Liver (tissue), 9 donors: ENCODE results near the gene OIT3. TPM values are rescaled to one million over a fixed set of nuclear protein-coding genes. Genes with fewer than 3 reads are reported as not detected.

Source experiments
- DNase-seq: peaks from one replicate; pipeline ENCODE4 v3.0.0-alpha.2; 2017; ENCODE audit warnings: low spot score
- H3K27ac ChIP-seq, 2 donors: one replicate each; pipeline ENCODE4 v1.7.0; 2013; ENCODE audit warnings: inconsistent platforms in 2 of 2, low read length in 2 of 2, control low read depth in 1 of 2, low read depth in 1 of 2, mild to moderate bottlenecking in 1 of 2
- H3K27me3 ChIP-seq, 4 donors: one replicate each; pipeline versions ENCODE4 v1.6.1 to v1.7.0; 2013; ENCODE audit warnings: low read length in 3 of 4, inconsistent platforms in 1 of 4, mild to moderate bottlenecking in 1 of 4, moderate library complexity in 1 of 4; ENCODE audit not compliant: control insufficient read depth in 4 of 4, insufficient read depth in 4 of 4
- H3K36me3 ChIP-seq, 4 donors: one replicate each; pipeline versions ENCODE4 v1.6.1 to v1.7.0; 2013; ENCODE audit warnings: low read length in 3 of 4, mild to moderate bottlenecking in 3 of 4, low read depth in 1 of 4, moderate library complexity in 1 of 4; ENCODE audit not compliant: control insufficient read depth in 4 of 4, insufficient read depth in 3 of 4
- H3K4me1 ChIP-seq, 4 donors: one replicate each; pipeline versions ENCODE4 v1.6.1 to v1.7.0; 2013; ENCODE audit warnings: low read length in 3 of 4, mild to moderate bottlenecking in 3 of 4, moderate library complexity in 1 of 4; ENCODE audit not compliant: control insufficient read depth in 4 of 4, insufficient read depth in 4 of 4
- H3K4me3 ChIP-seq, 3 donors: one replicate each; pipeline versions ENCODE4 v1.6.1 to v1.7.0; 2013; ENCODE audit warnings: low read length in 3 of 3, control low read depth in 1 of 3, low read depth in 1 of 3, mild to moderate bottlenecking in 1 of 3
- H3K9ac ChIP-seq, 2 donors: one replicate each; pipeline ENCODE4 v1.7.0; 2013; ENCODE audit warnings: low read length in 2 of 2, mild to moderate bottlenecking in 2 of 2, moderate library complexity in 2 of 2, control low read depth in 1 of 2, low read depth in 1 of 2
- H3K9me3 ChIP-seq, 4 donors: one replicate each; pipeline versions ENCODE4 v1.6.1 to v1.7.0; 2013; ENCODE audit warnings: low read length in 3 of 4; ENCODE audit not compliant: control insufficient read depth in 4 of 4
- FOXA1 ChIP-seq: IDR thresholded peaks from 2 replicates; pipeline ENCODE4 v1.6.1; 2016; ENCODE audit warnings: antibody characterized with exemption
- FOXA2 ChIP-seq: IDR thresholded peaks from 2 replicates; pipeline ENCODE4 v1.6.1; 2016; ENCODE audit warnings: antibody characterized with exemption
- GABPA ChIP-seq, 2 donors: IDR thresholded peaks in 1 of 2; conservative IDR thresholded peaks in 1 of 2; 2 replicates each; pipeline ENCODE4 v1.6.1; 2016; ENCODE audit warnings: antibody characterized with exemption in 2 of 2, mild to moderate bottlenecking in 1 of 2, moderate library complexity in 1 of 2
- HNF4A ChIP-seq, 2 donors: conservative IDR thresholded peaks; 2 replicates each; pipeline ENCODE4 v1.6.1; 2016; ENCODE audit warnings: antibody characterized with exemption in 2 of 2, mild to moderate bottlenecking in 2 of 2
- HNF4G ChIP-seq: IDR thresholded peaks from 2 replicates; pipeline ENCODE4 v1.6.1; 2016; ENCODE audit warnings: antibody characterized with exemption
- JUND ChIP-seq, 2 donors: IDR thresholded peaks; 2 replicates each; pipeline ENCODE4 v1.6.1; 2016; ENCODE audit warnings: antibody characterized with exemption in 2 of 2
- RAD21 ChIP-seq, 2 donors: IDR thresholded peaks; 2 replicates each; pipeline ENCODE4 v1.6.1; 2016; ENCODE audit warnings: antibody characterized with exemption in 2 of 2, mild to moderate bottlenecking in 2 of 2
- RXRA ChIP-seq, 2 donors: IDR thresholded peaks; 2 replicates each; pipeline ENCODE4 v1.6.1; 2017 to 2018; ENCODE audit warnings: antibody characterized with exemption in 2 of 2, mild to moderate bottlenecking in 1 of 2
- SP1 ChIP-seq: IDR thresholded peaks from 2 replicates; pipeline ENCODE4 v1.6.1; 2018; ENCODE audit warnings: antibody characterized with exemption, mild to moderate bottlenecking
- TAF1 ChIP-seq: conservative IDR thresholded peaks from 2 replicates; pipeline ENCODE4 v1.6.1; 2016; ENCODE audit warnings: antibody characterized with exemption, mild to moderate bottlenecking
- YY1 ChIP-seq: IDR thresholded peaks from 2 replicates; pipeline ENCODE4 v1.6.1; 2016; ENCODE audit warnings: antibody characterized with exemption, mild to moderate bottlenecking
- WGBS: extraction: QIAGEN DNeasy Blood & Tissue Kit; methylation state at CpG from one replicate; pipeline ENCODE4 v1.1.7; 2013; 5-methylcytosine and 5-hydroxymethylcytosine counted together
- polyA plus RNA-seq, 2 donors: library from polyadenylated mRNA; stranded (reverse) in 1 of 2; unstranded in 1 of 2; fragments of 200-250 nt in 1 of 2; fragments of >200 nt in 1 of 2; fragmentation: Nextera tagmentation in 1 of 2; extraction: Ambion mirVana in 1 of 2; gene quantifications; one replicate each; pipeline versions ENCODE4 v1.2.1 to v1.2.3, GENCODE V29; 2013 to 2015
- total RNA-seq, 2 donors: library from RNA; depleted of rRNA; stranded (reverse); fragments of >200 nt; gene quantifications; one replicate each; pipeline ENCODE4 v1.2.3, GENCODE V29; 2014
- TF ChIP-seq, protein P1 (sequence below): IDR thresholded peaks from 2 replicates; pipeline ENCODE4 v1.6.1; 2016; ENCODE audit warnings: antibody characterized with exemption, mild to moderate bottlenecking
- TF ChIP-seq, protein P2 (sequence below): IDR thresholded peaks from 2 replicates; pipeline ENCODE4 v1.6.1; 2016; ENCODE audit warnings: antibody characterized with exemption
- TF ChIP-seq, protein P3 (sequence below): IDR thresholded peaks from 2 replicates; pipeline ENCODE4 v1.6.1; 2016; ENCODE audit warnings: antibody characterized with exemption
- TF ChIP-seq, protein P4 (sequence below): fragments of 150-350 bp; IDR thresholded peaks from 2 replicates; pipeline ENCODE4 v1.5.1; 2017; ENCODE audit warnings: improper control_type of control experiment, low read depth, low read length; ENCODE audit not compliant: missing input control
- TF ChIP-seq, protein P5 (sequence below): IDR thresholded peaks from 2 replicates; pipeline ENCODE4 v1.6.1; 2016; ENCODE audit warnings: antibody characterized with exemption
- donor health status: healthy.
- donor health status: healthy.
- donor health status: healthy.
- donor health status: healthy.
- donor health status: healthy.

Gene OIT3
- total and polyA plus RNA-seq, 4 donors: 19.0 to 84.8 (median 59.8) TPM

DNA sequence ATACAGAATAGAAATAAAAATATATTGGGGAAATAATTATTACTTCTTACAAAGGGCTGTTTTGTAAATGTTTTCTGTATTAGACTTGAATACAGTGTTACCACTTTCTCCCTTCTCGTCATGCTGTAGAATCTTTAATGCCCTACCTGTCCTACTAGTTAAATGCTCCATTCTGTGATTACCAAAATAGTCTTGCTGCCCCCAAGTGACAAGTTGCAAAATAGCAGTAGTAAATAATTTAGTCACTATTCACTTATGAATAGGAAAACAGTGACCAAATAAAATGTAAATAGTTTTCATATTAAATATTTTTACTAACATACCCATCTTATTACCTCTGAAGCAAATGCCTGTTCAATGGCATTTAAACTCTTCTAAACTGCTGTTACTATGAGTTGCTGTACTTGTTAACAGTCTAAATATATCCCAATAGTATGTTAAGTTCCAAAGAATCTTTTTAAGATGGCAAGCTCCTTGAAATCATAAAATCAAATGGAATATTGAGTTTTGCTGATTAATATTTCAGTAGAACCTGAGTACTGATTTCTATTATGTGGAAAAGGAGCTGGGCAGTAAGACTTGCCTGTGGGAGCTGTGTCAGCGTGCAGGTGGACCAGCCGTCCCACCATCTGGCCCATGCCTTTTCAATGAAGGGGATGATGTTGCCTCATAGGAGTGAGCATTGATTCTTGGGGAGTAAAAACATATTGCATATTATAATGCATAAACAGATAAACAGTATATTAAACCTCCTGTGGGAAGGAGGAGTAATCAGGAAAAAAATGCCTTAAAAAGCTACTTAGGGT, 18.1 kb upstream of the OIT3 start:
- 77% methylated on average over 3 of the region's 3 CpGs for WGBS
- H3K4me1 ChIP-seq: no peaks in the 10 kb centered on the region
- H3K36me3 ChIP-seq: peaks cover 0 to 4% (median 2%) of the 10 kb centered on the region in 4 donors
- no peak overlapping the region for H3K9ac ChIP-seq
- H3K9me3 ChIP-seq: no peaks in the 10 kb centered on the region
- H3K27me3 ChIP-seq: no peaks in the 10 kb centered on the region
- no peak for DNase-seq
- H3K4me3 ChIP-seq: no peak overlapping the region
- no peak overlapping the region for H3K27ac ChIP-seq
- TF ChIP-seq RAD21 (IDR thresholded peaks at IDR 0.05) (peak; percentile 76), JUND (IDR thresholded peaks at IDR 0.05) (no peak), FOXA1 (no peak), GABPA (IDR thresholded peaks at IDR 0.05 in 1 of 2, conservative IDR thresholded peaks at IDR 0.05 in 1 of 2) (no peak), SP1 (no peak), HNF4G (no peak), HNF4A (conservative IDR thresholded peaks at IDR 0.05) (peak; percentile 9 to 32), TAF1 (no peak), YY1 (no peak), FOXA2 (no peak), RXRA (IDR thresholded peaks at IDR 0.05) (no peak)
- TF ChIP-seq, protein P1, sequence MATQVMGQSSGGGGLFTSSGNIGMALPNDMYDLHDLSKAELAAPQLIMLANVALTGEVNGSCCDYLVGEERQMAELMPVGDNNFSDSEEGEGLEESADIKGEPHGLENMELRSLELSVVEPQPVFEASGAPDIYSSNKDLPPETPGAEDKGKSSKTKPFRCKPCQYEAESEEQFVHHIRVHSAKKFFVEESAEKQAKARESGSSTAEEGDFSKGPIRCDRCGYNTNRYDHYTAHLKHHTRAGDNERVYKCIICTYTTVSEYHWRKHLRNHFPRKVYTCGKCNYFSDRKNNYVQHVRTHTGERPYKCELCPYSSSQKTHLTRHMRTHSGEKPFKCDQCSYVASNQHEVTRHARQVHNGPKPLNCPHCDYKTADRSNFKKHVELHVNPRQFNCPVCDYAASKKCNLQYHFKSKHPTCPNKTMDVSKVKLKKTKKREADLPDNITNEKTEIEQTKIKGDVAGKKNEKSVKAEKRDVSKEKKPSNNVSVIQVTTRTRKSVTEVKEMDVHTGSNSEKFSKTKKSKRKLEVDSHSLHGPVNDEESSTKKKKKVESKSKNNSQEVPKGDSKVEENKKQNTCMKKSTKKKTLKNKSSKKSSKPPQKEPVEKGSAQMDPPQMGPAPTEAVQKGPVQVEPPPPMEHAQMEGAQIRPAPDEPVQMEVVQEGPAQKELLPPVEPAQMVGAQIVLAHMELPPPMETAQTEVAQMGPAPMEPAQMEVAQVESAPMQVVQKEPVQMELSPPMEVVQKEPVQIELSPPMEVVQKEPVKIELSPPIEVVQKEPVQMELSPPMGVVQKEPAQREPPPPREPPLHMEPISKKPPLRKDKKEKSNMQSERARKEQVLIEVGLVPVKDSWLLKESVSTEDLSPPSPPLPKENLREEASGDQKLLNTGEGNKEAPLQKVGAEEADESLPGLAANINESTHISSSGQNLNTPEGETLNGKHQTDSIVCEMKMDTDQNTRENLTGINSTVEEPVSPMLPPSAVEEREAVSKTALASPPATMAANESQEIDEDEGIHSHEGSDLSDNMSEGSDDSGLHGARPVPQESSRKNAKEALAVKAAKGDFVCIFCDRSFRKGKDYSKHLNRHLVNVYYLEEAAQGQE: no peak
- TF ChIP-seq, protein P2, sequence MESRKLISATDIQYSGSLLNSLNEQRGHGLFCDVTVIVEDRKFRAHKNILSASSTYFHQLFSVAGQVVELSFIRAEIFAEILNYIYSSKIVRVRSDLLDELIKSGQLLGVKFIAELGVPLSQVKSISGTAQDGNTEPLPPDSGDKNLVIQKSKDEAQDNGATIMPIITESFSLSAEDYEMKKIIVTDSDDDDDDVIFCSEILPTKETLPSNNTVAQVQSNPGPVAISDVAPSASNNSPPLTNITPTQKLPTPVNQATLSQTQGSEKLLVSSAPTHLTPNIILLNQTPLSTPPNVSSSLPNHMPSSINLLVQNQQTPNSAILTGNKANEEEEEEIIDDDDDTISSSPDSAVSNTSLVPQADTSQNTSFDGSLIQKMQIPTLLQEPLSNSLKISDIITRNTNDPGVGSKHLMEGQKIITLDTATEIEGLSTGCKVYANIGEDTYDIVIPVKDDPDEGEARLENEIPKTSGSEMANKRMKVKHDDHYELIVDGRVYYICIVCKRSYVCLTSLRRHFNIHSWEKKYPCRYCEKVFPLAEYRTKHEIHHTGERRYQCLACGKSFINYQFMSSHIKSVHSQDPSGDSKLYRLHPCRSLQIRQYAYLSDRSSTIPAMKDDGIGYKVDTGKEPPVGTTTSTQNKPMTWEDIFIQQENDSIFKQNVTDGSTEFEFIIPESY: no peak
- TF ChIP-seq, protein P3, sequence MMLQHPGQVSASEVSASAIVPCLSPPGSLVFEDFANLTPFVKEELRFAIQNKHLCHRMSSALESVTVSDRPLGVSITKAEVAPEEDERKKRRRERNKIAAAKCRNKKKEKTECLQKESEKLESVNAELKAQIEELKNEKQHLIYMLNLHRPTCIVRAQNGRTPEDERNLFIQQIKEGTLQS: no peak
- TF ChIP-seq, protein P4, sequence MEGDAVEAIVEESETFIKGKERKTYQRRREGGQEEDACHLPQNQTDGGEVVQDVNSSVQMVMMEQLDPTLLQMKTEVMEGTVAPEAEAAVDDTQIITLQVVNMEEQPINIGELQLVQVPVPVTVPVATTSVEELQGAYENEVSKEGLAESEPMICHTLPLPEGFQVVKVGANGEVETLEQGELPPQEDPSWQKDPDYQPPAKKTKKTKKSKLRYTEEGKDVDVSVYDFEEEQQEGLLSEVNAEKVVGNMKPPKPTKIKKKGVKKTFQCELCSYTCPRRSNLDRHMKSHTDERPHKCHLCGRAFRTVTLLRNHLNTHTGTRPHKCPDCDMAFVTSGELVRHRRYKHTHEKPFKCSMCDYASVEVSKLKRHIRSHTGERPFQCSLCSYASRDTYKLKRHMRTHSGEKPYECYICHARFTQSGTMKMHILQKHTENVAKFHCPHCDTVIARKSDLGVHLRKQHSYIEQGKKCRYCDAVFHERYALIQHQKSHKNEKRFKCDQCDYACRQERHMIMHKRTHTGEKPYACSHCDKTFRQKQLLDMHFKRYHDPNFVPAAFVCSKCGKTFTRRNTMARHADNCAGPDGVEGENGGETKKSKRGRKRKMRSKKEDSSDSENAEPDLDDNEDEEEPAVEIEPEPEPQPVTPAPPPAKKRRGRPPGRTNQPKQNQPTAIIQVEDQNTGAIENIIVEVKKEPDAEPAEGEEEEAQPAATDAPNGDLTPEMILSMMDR: peak; percentile 40
- TF ChIP-seq, protein P5, sequence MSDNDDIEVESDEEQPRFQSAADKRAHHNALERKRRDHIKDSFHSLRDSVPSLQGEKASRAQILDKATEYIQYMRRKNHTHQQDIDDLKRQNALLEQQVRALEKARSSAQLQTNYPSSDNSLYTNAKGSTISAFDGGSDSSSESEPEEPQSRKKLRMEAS: no peak
